Myocyte (in vitro differentiated cells): Measurements from ENCODE around the gene AKAP3. TPM values are rescaled to one million over a fixed set of nuclear protein-coding genes. Genes with fewer than 3 reads are reported as not detected.

Experiments used
- DNase-seq: peaks from one replicate; pipeline ENCODE4 v3.0.0-alpha.2; 2012; ENCODE audit warnings: low read depth
- polyA plus RNA-seq: library from polyadenylated mRNA; unstranded; fragments of >200 nt; gene quantifications from one replicate; pipeline ENCODE4 v1.2.1, GENCODE V29; 2012; ENCODE audit warnings: missing spikeins
- total RNA-seq: library from RNA; depleted of rRNA; stranded (reverse); fragments of >200 nt; gene quantifications from 2 replicates; pipeline ENCODE4 v1.2.3, GENCODE V29; 2014

Gene AKAP3
- total RNA-seq: 3.1 and 4.2 TPM in 2 replicates
- 0.98 TPM for polyA plus RNA-seq

DNA sequence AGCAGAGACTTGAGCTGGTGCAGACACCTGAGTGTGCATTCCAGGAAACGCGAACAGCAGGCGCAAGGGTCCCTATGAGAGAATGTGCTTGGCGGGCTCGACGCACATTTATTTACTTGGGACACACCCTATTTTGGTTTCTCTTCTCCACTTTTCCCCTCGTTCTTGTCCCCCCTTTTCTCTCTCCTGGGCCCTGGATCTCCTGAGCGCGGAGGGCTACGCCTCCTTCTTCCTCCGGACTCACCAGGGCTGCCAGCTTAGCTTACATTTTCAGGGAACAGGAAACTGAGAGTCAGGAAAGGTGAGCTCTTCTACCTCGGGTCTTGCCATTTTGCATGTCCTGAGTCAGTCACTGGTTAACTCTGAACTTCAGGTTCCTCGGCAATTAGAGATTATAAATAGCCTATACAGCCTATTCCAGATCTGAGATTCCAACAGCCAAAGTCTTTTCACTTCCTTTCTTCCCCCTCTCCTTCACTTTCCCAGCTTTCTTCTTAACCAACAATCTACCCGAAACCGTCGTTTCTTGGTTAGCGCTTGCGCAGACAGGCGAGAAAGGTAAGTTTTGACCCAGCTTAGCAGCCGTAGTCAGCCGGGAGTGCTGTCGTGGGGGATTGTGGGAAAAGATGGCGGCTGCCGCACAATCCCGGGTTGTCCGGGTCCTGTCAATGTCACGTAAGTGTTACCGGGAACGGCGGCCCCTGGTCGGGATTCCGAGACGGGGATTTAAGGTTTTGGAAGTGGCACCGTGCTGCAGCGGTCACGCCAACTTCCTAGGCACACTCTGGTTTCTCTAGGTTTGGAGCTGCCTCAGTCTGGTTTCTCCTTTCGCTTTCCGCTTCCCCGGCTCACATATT lies at the start of gene AKAP3, which contains the start of gene NDUFA9:
AKAP3 (minus strand) TSS at position 551 of the 857 bp plus-strand sequence. CDS start 10,855 bp downstream, outside the sequence.
NDUFA9 (plus strand) TSS at position 614 of the 857 bp plus-strand sequence; CDS start at position 627, 13 bp downstream.
- peak; percentile 88 for DNase-seq

DNA sequence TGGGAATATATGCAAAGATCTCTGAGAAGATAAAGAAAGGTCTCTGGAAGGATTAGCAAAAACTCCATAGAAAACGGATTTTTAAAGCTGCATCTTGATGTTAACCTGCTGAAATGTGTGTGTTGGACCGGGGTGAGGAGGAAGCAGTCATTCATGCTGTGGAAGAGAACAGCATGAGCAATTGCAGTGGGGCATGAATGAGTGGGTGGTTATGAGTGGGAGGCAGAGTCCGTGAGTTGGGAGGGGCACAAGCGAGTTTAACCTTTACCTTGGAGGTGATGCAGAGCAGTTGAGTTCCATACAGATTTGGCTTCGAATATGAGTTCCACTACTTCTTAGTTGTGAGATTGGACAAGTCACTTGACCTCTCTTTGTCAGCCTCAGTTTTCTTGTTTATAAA lies 41.9 kb upstream of the AKAP3 start:
- no peak for DNase-seq

DNA sequence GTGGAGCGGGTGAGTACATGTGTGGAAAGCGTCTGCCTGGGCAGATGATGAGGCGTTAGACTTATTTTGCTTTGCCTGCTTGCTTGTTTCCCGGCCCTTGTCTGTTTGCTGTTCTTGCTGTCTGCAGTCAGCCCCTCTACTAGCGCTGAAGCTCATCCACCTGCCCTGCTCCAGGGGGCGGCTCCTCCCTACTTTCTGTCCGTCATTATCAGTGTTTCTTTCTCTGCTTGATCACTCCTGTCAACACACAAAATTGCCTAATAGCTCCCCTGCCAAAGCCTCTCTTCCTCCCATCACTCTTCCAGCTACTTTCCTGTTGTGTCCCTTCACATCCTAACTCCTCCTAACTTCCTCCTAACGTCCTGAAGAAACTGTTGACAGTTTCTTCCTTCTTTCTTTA lies 36.5 kb upstream of the AKAP3 start:
- no peak for DNase-seq

DNA sequence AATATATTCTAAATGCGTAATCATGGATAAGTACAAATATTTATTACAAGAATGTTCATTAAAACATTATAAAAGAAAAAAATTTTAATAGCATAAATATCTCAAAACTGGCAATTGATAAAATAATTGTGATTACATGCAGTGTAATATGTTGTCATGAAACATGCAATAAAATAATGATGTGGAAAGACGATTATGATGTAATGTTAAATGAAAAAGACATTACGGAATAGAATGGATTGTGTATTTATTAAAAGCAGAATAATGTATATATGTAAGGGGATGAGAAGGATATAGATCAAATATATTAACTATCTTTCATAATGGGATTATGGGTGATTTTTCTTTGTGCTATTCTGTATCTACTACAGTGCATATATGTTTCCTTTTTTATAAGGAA lies 32.9 kb upstream of the AKAP3 start:
- no peak for DNase-seq

DNA sequence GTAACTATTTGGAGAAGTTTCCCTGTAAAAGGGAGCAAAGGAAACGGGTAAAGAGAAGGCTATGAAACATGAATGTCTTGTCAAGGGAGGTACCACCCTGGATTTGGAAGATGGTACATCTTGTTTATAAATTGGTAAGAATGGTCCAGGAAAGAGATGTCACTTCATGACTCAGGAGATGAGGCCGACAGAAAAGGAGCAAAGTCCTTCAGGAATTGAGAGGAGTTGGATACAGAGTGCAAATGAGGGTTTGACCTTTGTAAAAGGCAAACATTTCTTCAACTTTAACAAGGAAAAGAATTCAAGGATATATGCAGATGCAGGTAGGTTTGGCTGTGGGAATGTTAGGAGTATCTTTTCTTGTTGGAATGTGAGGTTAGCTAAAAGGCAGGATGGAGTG lies 30.9 kb upstream of the AKAP3 start:
- DNase-seq: no peak

DNA sequence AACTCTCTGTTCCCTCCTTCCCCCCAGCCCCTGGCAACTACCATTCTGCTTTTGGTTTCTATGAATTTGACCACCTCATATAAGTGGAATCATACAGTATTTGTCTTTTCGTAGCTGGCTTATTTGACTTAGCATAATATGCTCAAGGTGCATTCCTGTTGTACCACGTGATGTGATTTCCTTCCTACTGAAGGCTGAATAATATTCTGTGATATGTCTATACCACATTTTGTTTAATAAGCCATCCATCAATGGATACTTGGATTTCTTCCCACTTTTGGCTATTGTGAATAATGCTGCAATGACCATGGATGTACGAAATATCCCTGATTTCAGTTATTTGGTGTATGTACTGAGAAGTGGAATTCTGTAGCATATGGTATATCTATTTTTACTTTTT lies 16.4 kb upstream of the AKAP3 start:
- DNase-seq: no peak

DNA sequence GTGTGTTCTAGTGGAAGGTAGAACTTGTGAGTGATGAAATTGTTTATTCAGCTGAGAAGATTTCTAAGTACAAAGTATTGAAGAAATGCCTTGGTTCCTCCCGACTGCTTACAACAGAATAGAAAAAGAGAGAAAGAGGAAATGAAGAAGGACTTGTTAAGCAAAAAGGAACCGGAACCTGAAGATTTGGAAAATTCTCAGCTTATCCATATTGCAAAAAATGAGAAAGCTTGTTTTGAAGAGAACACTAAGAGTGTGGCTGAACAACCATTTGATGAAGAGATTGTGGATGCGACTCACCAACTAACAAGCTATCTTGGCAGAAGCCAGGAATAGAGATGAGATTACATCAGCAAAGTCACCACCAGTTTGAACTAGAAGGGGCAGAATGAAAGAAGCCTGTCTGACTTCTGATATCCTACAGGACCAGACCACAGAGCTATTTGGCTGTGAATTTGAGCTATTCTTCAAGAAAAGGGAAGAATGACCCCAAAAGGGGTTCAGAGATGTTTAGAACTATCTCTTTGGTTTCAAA lies 15.2 kb upstream of the AKAP3 start:
- DNase-seq: peak; percentile 85

DNA sequence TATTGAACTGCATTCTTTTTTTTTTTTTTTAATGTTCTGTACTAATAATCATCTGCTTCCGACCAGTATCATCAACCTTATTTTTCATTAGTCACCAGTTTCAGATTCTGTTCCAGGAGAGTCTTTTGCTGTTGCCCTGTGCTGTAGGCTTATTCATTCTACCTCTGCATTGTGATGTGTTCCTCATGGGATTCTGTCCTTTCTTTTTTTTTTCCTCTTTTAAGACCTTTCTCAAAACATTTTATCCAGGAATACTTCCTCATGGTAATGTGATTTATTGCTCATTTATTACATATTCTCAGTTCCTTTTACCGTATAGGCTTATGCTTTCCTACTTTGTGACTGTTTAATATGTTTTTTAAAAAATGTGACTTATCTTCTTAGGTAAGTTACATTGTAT lies 4.8 kb upstream of the AKAP3 start:
- DNase-seq: no peak

DNA sequence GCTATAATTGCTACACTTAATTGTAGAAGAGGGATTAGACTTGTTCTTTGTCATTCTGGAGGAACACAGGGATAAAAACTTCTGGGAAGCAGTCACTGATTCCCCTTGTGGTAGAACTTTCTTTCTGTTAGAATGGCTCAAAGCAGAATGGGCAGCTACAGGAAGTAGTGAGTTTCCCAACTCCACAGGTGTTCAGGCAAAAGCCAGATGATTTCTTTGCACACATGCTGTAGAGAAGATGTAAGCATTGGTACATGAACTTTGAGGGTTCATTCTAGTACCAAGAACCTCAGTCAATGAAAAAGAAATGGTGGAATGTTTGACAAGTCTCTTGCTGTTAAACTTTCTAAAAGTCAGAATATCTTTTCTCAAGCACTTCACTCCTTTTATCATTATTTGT lies 4.4 kb upstream of the AKAP3 start:
- no peak for DNase-seq

DNA sequence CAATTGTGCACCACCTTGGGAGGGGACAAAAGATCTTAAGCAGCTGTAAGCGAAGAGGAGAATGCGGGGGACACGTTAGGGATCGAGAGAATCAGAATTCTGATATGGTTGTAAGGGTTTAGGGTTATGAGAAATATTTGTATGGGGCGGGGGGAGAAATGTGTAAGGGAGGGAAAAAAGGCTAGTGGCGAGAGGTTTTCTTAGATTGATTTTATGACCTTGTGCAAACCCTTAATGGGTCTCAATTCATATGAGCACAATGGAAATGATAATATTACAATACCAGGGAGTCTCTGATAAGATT lies 459 bp upstream of the AKAP3 start:
- no peak for DNase-seq

DNA sequence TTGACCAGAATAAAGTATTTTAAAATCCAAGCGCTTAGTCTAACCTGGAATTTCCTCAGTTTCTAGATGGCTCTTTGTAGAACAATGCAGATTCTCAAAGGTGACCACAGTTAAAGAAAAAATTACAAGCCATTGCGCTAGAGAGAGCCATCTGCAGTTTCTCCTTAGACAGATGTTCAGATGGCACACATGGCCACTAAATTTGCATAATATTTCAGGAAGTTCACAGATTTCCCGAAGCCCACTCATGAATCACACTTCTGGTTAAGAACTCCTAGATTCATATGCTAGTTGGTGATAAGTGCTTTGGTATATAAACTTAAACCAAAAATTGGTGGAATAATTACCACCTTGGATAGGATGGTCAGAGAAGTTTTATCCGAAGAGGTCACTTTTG lies 749 bp downstream of the AKAP3 start:
- DNase-seq: peak; percentile 3

DNA sequence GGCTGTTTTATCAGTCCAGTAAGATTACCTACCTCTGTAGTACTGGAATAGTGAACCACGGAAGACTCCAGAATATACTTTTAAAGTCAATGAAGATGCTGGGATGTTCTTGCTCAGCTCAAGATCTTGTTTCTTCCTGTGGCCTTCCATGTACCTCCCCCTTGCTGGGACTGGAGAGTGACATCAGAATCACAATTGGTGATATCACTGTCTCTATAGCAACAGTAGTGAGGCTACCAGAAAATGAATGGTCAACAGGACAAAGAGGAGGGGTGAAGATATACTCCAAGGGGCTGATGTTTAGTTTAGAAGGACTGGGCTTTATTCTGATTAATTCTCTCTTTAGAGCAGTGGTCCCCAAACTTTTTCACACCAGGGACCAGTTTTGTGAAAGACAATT lies 3.8 kb downstream of the AKAP3 start:
- no peak for DNase-seq

DNA sequence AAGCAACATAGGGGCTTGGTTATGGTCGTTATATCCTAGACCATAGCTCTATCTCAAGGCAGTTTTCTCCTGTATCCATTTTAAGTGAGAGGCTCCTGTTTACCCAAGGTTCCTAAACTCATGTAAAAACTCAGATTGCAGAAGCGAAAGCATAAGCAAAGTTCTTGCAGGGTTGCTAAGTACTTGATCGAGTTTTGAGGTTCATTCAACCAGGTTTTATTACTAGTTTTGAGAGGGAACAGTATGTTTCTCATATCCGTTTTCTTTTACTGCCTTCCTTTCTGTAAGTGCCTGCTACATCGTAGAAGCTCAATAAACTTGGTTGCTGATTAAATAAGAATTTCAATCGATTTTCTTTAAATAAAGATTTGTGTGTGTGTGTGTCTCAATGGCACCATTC lies 5.1 kb downstream of the AKAP3 start:
- no peak for DNase-seq

DNA sequence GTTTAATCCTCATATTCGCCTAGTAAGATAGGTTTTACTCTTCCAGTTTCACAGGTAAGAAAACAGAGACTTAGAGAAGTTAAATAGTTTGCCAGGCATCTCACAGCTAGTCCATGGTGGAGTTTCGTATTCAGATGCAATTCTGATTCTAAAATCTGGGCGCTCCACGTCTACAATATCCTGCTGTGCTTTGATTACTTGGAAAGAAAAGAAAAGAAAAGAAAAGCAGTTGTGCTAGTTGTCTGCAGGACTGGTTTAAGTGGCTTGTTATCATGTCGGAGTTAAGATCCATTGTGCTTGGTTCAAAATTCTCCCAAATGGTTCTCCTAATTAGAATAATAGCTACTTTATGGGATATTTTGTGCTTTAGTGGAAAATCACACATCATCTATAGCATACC lies 18.6 kb downstream of the AKAP3 start:
- no peak for DNase-seq

DNA sequence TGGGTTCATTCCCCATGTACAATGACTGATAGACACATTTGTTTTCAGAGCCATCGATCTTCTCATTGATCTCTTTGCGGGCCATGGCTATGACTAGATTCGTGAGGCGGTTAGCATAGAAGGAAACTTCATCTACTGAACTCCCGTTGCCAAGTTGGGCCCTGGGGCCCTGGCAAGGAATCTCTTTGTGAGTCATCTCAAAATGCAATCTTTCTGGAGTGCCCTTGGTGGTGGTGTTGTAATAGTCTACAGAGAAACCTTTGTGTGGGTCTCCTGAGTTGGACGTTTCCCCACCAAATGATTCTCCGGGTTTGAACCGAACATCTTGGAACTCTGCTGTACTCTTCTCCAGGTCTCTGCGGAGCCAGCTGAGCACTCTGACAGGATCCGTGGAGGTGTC lies 20.4 kb downstream of the AKAP3 start:
- DNase-seq: no peak

DNA sequence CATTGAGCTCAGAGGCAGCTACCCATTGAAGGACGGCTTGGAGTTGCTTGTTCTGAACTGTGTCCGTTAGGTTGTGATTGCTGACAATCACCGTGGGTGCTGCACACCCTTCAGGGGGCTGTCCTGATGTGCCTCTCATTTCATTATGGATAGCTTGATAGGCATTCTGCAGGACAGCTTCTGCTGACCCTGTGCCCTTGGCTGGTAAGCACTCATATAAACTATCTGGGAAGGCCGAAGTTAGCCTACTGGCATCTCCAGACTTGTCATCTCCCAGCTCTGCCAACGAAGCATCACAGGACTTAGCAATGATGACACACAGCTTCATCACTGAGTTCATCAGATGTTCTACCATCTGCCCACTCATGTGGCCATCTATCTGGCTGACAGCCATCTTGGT lies 22.3 kb downstream of the AKAP3 start:
- no peak for DNase-seq

DNA sequence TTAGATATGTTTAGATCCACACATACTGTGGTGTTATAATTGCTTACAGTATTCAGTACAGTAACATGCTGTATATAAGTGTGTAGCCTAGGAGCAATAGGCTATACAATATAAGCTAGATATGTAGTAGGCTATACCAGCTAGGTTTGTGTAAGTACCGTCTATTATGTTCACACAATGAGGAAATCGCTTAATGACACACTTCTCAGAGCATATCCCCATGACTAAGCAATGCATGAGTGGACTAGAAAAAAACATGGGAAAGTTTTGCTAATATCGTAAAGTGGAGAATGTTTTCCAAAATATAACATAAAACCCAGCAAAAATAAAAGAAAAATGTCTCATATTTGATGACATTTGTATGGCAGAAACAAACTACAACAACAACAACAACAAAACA lies 27.3 kb downstream of the AKAP3 start:
- no peak for DNase-seq

DNA sequence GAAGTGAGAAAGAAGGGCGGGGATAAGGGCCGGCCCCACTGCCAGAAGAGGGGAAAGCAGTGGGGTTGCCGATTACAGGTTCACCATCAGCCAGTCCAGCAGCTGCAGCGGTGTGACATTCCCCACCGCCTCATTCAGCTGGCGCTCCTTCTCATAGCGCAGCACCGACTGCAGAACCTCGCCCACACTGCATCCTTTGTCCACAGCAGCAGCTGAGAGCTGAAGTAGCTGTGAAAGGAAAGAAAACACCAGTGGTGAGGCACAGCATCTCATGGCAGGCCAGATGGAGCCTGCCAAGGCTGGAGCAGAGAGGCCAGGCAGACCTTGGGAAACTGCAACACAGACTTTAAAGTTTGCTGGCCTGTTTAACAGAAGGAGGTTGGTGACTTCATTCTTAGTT lies 33.2 kb downstream of the AKAP3 start:
- no peak for DNase-seq

DNA sequence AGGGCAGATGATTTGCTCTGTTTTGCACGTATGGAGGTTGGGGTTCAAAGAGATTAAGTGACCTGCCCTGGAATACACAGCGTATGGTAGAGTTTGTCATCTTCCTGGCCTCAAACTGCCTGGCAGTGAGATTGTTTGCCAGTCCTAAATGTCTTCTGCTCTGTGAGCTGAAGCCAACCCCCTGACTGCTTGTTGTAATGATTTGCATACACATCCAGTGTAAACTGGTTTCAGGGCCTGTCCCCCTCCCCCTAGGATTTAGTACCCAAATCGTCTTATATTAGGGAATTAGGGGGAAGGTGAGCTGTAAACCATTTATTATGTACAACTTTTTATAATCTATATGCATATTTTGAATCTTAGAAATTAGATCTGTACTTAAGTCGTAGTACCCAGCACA lies 38.4 kb downstream of the AKAP3 start:
- no peak for DNase-seq

DNA sequence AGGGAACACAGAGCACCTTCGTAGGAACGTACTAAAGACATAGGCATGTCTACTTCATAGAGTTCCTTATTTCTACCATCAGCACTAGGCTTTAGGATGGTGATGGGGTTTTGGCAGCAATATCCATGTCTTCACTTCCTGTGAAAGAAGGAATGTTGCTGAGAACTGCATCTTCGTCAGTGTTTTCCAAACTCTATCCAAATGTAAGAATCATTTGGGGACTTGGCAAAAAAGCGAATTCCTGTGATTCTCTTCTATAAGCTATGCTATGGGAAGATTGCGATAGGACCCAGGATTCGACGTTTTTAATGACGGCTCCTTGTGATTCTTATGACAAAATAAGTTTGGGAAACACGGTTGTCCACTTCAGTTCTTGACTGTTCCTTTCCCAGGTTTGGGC lies 39.8 kb downstream of the AKAP3 start:
- no peak for DNase-seq

DNA sequence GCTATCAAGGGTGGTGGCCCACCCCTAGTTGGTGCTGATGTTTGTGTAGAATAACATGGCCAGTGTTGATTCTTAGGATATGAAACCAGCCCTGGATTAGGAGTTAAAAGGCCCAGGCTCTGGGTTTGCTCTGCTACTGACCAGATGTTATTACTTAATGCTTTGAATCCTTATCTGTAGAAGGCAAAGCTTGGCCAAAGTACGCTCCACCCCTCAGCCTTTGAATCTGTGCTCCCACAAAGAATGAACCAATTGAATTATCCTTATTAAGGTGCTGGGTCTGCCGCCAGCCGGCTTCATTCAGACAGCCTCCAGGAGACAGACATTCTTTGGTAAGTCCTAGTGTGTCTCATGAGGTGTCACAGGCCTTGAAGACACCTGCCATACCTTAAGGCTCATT lies 41.8 kb downstream of the AKAP3 start:
- no peak for DNase-seq

DNA sequence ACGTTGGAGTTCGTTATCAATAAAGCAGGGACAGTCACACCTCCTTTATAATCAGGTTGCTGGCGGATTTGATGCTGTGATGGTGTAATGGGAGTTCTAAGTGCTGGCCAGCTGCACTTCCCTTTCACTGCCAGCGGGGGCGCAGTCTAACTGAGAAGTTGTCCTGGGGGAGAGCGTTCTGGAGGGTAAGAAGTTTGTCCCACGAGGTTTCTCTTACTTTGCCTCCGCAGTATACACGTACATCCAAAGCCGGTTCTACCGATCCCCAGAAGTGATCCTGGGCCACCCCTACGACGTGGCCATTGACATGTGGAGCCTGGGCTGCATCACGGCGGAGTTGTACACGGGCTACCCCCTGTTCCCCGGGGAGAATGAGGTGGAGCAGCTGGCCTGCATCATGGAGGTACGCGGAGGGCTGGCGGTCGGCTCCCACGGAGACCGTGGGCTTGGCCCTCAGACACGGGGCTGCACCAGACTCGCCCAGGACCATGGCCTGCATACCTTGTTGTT lies 44.1 kb downstream of the AKAP3 start:
- DNase-seq: peak; percentile 91

DNA sequence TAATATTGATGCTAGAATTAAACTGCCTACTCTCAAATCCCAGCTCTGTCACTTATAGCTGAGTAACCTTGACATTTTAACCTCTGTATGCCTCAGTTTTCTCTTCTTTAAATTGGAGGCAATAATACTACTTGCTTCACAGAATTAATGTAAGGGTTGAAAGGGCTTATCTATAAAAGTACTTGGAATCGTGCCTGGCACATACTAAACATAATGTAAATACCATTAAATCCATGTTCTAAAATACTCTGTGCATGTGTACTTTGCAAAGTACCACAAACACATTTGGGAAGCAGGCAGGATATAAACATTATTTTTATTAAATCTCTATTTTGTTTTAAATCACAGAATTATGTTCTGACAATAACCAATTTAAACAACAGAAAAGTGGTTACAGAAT lies 44.9 kb downstream of the AKAP3 start:
- DNase-seq: no peak
